Stimulated activated CD8-positive, alpha-beta memory T cell treated with anti-CD3 and anti-CD28 coated beads, Interleukin-15, amount 100 ng/mL, for 1 hour (primary cell): ENCODE measurements around the gene ANKRD16.
A peak's percentile ranks its signal among the peaks of the same experiment; 100 is the strongest.
"Not testable (repeated sequence)": the region's sequence is repeated elsewhere in the genome, so short reads cannot be mapped to it uniquely, and the experiment has no call there.

ENCODE experiments used
- DNase-seq: peaks from one replicate; pipeline ENCODE4 v3.0.0-alpha.2; 2020; ENCODE audit warnings: low read depth

Gene ANKRD16

DNA sequence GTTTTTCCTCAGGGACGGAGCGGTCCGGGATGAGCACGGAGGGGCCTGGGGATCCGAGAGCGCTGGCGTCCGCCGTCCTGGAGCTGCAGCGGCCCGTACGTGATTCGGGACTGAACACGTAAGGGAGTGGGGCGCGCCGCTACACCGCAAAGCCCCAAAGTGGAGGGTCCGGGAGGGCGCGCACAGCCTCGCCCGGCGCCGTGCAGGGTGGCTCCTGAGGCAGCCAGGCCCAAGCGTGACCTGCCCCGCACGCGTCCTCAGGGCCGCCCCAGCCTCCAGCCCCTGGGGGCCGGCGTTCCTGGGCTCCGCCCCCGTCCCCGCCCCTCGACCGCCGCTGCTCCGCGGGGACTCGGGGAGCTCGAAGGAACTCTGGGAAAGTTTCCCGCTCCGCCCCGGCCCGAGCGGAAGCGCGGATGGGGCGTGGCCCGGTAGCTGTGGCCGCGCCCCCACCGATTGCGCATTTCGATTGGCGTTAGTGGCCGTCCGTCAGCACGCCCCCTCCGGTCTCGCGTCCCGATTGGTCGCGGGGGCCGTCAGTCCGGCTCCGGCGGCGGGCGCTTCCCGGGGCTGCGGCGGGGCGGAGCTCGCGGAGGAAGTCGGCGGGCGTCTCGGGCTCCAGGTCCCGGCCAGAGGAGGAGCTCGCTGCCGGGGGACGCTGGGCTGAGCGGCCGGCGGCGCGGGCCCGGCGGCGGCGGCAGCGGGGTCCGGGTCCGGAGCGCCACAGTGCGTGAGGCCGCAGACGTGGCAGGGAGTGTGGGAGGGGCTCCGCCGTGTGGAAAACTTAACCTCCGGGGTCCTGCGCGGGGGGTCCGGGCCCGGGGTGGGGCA is at the start of gene ANKRD16, which contains the start of gene FBH1:
Gene ANKRD16 (minus strand): TSS at position 270 of the 828 bp plus-strand sequence. CDS start 539 bp downstream, outside the sequence.
Gene FBH1 (plus strand): TSS at position 620 of the 828 bp plus-strand sequence. CDS start 103 bp downstream, at position 723.
- peak; percentile 93 for DNase-seq

DNA sequence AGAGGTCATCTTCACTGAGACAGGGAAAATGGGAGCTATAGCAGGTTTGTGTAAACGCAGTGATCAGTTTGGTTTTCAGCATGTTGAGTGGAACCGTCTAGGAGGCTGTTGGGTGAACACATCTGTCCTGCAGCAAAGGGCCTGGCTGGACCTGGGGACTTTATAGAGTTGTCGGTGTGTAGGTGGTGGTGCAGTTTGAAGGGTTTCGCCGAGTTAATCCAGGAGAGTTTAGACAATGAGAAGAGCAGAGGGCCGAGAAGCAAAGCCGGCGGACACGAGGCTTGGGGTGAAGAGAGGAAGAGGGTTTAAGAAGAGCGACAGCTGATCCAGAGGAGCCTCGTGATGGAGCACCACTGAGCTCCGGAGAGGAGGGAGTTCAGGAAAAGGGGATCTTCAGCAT is 48.6 kb upstream of the ANKRD16 start:
- no peak for DNase-seq

DNA sequence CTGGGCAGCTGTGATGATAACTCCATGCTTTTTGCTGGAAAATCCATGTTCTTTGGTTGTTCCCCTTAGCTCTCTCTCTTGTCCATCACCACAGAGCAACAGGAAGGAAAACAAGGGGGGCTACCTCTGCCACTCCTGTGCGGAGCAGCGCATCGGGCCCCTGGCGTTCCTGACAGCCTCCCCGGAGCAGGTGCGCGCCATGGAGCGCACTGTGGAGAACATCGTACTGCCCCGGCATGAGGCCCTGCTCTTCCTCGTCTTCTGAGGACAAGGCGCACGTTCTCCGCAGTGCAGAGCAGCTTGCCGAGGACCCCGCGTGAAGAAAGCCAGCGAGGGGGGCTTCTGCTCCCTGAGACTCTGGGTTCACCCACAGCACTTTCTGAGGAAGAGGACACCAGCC is 47.3 kb upstream of the ANKRD16 start:
- no peak for DNase-seq

DNA sequence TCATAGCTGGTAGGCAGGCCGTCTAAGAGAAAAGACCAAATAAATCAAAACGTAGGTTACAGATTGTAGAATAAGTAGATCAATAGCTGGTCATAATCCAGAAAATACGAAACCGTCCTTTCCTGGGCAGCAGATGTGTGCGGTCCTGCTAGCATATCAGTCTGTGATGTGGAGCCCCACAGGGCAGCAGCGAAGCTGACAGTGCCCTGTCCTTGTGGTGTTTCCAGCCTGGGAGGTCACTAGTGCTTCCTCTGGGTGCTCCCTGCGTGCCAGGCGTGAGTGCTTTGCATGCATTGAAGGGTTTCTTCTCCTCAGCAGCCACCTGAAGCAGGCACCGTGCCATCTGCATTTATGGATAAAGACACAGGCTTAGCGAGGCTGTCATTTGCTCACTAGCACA is 45.9 kb upstream of the ANKRD16 start:
- DNase-seq, result no peak

DNA sequence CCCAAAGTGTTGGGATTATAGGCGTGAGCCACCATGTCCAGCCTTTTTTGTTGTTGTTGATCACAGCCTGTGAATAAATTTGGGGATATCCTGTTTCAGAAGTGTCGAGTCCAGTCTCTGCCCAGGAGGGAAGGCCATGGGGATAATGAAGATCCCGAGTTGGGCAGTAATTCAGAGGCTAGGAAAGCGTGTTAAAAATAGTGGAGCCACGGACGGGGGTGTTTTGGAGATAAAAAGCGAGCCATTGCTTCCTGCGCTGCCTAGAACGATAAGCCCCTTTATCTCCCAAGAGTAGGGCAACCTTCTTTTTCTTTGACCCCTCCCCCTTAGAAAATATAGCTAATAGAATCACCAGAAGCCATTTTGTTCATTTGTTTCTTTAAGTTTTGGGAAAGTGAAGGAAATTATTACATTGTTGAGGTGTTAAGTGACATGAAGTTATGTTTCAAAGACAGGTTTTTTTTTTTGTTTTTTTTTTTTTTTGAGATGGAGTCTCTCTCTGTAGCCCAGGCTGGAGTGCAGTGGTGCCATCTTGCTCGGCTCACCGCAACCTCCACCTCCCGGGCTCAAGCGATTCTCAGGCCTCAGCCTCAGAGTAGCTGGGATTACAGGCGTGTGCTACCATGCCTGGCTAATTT is 44.3 kb upstream of the ANKRD16 start:
- no peak for DNase-seq

DNA sequence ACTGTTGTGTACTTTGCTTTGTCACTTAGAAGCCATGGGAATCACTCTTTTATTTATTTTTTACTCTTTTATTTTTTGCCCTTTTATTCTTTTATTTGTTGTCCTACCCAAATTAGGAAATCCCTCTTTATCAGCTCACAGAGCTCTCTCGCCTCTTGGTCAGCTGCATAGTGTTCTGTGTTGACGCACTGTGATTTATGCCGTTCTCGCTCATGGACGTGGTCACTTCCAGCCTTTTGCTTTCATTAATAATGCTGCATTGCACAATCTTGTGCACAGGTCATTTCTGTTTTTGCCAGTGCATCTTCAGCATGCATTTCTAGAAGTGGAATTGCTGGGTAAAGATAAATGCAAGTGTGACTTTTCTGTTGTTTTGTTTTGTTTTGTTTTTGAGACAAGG is 42.7 kb upstream of the ANKRD16 start:
- no peak for DNase-seq

DNA sequence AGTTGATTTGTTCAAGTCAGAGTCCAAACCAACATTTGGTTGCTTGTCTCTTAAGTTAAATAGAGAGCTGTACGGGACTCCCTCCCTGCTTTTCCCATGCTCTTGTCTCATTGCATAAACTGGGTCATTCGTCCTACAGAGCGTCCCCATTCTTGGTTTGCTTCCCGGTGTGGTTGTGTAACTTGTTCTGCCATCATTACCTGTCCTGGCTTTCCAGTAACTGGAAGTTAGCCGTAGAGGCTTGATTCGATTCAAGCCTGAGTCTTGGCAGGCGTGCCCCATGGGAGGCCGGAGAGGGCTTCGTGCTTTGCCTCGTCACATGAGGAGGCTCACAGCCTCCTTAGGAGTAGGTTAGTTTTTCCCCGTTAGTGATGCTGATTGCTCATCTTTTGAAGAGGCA is 40.6 kb upstream of the ANKRD16 start:
- DNase-seq, result no peak

DNA sequence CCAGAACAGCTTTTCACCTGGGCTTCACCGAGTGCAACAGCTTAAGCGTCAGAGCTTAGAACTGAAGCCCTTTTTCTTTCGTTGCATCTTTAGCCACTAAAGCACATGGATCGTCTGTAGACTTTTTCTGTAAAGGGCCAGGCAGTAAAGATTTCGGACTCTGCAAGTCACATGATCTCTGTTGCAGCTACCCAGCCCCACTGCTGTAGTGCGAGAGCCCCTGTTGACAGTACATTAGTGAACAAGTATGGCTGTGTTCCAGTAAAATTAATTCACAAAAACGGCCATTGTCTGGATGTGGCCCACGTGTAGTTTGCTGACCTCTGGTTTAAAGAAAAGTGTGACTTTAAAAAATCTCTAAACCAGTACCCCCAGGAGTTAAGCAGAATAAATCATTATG is 39.7 kb upstream of the ANKRD16 start:
- no peak for DNase-seq

DNA sequence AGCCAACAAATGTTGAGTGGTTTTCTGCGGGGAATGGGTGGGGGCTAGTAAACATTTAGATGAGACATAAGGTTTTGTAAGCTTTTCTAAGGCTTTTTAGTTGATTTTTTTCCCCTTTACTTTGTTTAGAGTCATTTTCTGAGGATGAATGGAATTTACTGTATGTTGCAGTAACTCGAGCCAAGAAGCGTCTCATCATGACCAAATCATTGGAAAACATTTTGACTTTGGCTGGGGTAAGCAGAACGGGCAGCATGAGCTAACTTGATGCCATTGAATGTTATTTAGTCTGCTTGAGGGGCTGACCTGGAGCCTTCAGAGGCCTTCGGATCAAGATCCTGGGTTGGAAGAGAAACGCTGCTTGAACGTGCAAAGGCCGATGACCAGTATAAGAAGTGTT is 37.6 kb upstream of the ANKRD16 start:
- DNase-seq, result no peak

DNA sequence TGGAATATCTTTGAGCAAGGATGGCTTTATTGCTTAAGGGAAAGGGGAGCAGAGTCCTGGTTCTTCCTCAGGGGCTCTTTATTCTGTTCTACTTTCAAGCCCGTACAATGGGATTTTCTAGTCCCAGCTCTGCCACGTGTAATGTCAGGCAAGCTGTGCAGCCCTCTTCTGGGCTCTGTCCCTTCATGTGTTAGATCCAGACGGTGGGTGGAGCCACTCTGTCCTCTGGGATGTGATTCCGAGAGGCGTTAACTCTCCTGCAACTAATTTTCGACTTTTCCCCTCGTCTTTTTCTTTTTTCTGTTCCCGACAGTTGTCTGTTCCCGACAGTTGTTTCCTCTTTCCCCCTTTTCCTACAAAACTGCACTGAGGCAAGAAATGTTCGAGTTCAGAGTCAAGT is 35.2 kb upstream of the ANKRD16 start:
- DNase-seq, result no peak

DNA sequence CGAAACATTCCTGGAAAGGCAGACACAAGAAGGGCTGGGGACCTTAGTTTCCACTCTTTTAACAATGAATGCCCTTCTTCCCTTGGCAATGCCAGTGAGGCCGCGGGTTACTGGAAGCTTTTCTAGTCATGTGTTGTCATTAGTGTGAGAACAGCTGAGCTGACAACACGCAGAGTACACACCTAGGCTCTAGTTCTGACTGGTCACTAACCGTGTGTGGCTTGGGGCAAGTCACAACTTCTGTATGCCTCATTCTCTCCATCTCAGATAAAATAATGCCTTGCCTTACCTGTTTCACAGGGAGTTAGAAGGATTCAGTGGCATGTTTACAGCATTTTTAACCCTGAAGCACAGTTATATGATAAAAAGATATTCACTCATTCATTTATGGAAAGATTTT is 32.1 kb upstream of the ANKRD16 start:
- DNase-seq, result no peak

DNA sequence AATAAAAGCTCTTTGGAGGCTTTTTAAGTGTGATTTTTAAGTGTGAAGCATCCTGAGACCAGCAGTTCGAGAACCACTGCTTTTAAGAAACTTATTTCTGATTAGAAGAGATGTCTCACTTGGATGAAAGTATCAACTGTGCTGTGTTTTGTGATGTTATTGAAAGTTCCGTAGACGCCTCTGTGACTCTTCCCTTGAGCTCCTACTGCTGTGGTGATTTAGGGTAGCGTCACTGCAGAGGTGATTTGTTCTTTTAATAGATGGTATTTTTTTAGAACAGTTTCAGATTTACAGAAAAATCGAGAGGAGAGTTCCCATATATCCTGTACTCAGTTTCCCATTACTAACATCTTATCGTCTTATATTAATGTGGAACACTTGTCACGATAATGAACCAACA is 29.9 kb upstream of the ANKRD16 start:
- no peak for DNase-seq

DNA sequence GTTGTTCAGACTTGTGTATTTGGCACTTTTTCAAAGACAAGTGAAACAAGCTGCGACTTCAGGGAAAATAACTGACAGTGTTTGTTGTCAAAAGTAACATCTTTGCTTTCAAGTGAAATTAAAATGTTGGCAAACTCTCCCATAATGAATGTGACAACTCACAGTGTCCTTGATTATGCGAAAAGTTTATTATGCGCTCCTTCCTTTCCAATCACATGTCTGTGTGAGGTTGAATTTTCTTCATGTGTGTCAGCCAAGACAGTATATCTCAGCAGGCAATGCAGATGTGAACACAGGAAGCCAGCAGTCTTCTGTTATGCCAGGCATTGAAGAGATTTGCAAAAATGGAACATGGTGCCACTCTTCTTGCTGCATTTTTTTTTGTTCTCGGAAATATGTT is 29.1 kb upstream of the ANKRD16 start:
- no peak for DNase-seq

DNA sequence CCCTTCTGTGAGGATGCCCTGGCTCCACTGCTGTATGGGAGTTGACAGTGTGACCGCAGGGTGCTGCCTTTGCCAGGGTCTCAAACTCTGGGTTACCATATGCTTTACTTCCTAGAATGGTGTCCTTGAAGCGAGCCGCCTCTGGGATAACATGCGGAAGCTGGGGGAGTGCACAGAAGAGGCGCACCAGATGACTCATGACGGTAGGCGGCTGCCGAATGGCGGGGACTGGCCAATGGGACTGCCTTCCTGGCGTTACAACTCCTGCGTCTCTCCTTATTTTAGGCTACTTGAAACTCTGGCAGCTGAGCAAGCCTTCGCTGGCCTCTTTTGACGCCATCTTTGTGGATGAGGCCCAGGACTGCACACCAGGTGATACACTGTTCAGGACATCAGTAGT is 27.6 kb upstream of the ANKRD16 start:
- DNase-seq, result no peak

DNA sequence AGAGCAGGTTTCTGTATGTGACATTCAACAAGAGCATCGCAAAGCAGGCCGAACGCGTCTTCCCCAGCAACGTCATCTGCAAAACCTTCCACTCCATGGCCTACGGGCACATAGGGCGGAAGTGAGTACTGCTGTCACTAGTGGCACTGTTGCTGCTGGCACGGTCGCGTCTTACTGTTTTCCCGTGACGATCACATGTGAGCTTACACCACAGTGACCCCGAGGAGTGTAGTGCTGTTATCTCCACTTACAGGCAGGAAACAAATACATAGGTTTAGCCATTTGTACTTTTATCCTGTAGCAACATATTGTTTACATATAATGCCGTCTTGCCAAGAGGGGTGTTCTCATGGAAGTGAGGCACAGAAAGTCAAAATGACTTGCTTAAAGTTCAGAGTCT is 25.8 kb upstream of the ANKRD16 start:
- no peak for DNase-seq

DNA sequence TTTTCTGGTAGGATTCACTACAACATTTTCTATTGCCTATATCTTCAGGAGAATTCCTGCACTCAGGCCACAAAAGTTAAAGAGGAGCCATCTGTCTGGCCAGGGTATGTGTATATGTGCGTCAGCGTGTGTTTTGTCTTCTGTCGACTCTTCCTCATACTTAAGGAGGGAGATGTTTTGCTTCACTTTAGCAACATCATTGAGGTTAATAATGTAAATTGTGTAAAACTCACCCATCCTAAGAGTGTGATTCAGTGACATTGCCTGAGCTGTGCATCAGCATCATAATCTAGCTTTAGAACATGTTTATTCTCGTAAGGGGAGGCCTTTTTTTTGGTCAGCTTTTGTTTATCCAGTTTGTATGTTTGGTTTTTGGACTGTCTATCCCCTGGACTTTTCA is 24.0 kb upstream of the ANKRD16 start:
- DNase-seq, result no peak

DNA sequence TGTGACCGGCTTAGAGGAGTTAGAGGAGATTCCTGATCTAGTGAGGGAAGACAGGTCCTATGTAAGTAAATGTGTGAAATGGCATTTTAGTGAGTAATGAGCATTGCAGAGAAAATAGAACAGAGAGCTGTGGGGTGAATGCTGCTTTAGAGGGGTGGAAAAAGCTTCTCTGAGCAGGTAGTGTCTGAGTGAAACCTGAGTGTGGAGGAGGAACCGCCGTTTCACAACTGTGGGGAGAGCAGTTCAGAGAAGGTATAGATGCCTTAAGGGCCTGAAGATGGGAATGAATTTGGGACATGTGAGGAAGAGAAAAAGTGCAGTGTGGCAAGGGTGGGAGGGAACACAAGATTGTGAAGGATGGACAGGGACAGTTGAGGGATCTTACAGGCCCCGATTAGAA is 22.0 kb upstream of the ANKRD16 start:
- DNase-seq, result no peak

DNA sequence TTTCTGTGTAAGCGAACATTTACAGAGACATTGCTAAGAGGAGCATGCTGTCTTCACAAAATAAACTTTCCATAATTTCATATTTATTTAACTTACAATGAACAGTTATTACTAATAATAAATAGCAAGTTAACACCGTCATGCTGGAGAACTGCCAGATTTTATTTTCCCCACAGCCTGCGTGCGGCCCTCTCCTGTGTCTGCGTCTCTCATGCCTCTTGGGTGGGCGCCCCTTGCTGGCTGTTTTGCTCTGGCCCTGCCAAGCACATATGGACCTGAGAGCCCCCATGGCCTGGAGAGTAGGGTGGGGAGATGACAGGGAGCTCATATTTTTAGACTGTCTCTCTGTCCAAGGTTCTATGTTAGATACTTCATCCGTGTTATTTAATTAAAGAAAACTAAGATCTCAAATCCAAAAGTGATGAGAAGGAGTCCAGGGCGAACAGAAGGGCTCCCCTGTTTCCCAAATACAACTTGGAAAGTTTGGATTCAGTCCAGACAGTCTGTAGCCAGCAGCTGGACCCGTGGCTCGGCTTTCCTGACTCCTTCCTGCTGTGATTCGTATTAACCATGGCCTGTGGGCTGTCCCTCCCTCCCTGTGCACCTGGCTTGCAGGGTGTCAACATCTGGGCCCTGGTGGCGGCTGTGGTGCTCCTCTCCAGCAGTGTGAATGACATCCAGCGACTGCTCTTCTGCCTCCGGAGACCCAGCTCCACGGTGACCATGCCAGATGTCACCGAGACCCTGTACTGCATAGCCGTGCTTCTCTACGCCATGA is 20.8 kb upstream of the ANKRD16 start:
- no peak for DNase-seq

DNA sequence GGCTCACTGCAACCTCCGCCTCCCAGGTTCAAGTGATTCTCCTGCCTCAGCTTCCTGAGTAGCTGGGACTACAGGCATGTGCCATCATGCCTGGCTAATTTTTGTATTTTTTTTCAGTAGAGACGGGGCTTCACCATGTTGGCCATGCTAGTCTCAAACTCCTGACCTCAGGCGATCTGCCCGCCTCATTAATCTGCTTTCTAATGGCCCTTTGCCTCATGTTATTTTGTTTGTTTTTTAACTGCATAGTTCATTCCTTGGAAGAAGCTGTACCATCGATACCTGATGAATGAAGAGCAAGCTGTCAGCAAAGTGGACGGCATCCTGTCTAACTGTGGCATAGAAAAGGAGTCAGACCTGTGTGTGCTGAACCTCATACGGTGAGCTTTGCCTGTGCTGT is 19.0 kb upstream of the ANKRD16 start:
- not testable (repeated sequence) for DNase-seq

DNA sequence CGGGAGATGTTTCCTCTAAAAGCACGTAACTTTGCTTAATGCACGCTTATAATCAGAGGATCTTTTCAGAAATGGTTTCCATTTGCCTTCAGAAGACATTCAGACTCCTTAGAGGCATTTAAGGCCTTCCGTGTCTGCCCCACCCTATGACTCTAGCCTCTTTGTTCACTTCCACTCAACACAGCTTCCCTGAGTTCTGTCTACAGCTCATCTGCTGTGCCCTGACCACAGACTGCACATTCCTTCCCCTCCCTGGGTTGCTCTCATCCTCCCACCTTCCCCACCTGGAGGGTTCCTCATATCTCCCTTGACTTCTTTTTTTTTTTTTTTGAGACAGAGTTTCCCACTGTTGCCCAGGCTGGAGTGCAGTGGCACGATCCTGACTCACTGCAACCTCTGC is 17.0 kb upstream of the ANKRD16 start:
- DNase-seq, result no peak

DNA sequence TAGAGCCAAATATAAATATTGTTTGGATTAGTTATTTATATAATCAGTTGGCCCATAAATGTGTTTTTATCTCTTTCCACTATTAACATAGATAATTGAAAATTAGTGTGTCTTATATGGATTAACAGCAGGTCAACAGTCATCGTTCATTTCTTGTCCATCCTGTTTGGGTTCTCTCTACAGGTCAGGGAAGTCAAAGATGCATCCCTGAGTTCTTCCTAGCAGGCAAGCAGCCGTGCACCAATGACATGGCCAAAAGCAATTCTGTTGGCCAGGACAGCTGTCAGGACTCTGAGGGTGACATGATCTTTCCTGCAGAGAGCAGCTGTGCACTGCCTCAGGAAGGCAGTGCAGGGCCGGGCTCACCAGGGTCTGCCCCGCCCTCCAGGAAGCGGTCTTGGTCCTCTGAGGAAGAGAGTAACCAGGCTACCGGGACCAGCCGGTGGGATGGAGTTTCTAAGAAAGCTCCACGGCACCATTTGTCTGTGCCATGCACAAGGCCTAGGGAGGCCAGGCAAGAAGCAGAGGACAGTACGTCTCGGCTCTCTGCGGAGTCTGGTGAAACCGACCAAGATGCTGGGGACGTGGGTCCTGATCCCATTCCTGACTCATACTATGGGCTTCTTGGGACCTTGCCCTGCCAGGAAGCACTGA is 16.3 kb upstream of the ANKRD16 start:
- DNase-seq, result no peak

DNA sequence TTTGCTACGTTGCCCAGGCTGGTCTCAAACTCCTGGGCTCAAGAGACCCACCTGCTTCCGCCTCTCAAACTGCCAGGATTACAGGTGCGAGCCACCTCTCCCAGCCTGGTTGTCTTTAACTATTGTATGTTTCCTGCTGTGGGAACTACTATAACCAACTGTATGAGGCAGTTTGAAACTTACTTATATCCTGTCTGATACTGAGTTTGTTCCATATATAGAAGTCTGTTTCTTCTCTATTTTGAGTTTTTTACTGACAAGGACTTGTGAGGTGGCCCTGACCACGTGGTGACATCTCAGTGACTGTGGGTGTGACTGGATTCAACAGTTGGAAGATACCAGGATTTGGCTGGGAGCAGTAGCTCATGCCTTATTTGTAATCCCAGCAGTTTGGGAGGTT is 14.5 kb upstream of the ANKRD16 start:
- no peak for DNase-seq
